ENCODE results near the gene STN1.

DNA sequence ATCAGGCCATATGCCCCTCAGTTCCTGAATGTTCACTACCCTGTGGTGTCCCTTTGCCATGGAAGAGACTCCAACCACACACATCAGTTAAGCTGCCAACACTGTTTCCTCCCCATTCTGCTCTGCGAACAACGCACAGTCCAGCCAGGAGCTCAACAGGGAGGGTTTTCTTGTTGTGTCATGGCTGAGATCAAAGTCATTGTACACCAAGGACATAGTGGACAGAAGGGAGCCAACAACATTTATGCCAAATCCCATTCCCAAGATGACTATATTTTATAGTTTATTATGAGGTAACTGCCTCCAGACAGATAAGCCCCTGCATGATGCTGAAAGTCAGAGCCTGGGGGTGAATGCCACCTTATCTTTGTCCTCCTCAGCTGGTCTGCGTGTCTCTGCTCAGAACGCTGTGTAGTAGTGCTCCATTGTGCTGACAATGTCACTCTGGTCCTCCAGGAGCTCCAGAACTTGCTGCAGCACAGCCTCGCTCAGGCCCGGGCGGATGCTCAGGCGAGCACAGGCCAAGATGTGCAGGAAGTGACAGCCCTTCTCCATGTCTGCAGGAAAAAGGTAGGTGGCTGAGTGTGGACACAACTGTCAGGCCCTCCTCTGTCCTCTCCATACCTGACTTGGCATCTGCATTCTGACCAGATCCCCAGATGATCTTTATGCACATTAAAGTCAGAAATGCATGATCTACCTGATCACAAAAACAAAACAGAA, 35.5 kb downstream of the STN1 start:
- no peak for TF ChIP-seq CTCF (IDR thresholded peaks at IDR 0.05)
- TF ChIP-seq POLR2AphosphoS5 (IDR thresholded peaks at IDR 0.05), result no peak
